ENCODE measurements around the gene CASZ1. TPM values are rescaled to one million over a fixed set of nuclear protein-coding genes. Genes with fewer than 3 reads are reported as not detected.
A peak's percentile ranks its signal among the peaks of the same experiment; 100 is the strongest.

The CASZ1 gene
- total and polyA plus RNA-seq, 5 donors from 2014 or later, result 0.57 to 55.1 (median 1.1) TPM

GRCh38 chr1:10672343-10673050 is 123.9 kb downstream of the CASZ1 start:
- Mint-ChIP-seq H3K9me3 (no peaks in the 10 kb centered on the region), H3K36me3 (no peaks in the 10 kb centered on the region), H3K27ac (no peak overlapping the region), H3K27me3 (no peaks in the 10 kb centered on the region), H3K4me3 (no peak overlapping the region), H3K4me1 (peaks cover 0 to 8% (median 2%) of the 10 kb centered on the region in 4 donors)
- Histone ChIP-seq H3K27ac (ENCODE audit: insufficient read depth, low read length, poor library complexity, severe bottlenecking) (no peak overlapping the region), H3K27me3 (ENCODE audit: control insufficient read depth, insufficient read depth, low read length) (no peaks in the 10 kb centered on the region), H3K9me3 (ENCODE audit: control insufficient read depth in 2 of 2, low read length in 2 of 2) (no peaks in the 10 kb centered on the region), H3K36me3 (ENCODE audit: control insufficient read depth, insufficient read depth, low read length) (no peaks in the 10 kb centered on the region), H3K4me3 (ENCODE audit: low read depth, low read length) (no peak overlapping the region), H3K4me1 (ENCODE audit: control insufficient read depth, insufficient read depth, low read length, poor library complexity, severe bottlenecking) (no peaks in the 10 kb centered on the region)
- DNase-seq (no peak), ATAC-seq (ENCODE audit: low read depth in 2 of 2) (no peak)

DNA sequence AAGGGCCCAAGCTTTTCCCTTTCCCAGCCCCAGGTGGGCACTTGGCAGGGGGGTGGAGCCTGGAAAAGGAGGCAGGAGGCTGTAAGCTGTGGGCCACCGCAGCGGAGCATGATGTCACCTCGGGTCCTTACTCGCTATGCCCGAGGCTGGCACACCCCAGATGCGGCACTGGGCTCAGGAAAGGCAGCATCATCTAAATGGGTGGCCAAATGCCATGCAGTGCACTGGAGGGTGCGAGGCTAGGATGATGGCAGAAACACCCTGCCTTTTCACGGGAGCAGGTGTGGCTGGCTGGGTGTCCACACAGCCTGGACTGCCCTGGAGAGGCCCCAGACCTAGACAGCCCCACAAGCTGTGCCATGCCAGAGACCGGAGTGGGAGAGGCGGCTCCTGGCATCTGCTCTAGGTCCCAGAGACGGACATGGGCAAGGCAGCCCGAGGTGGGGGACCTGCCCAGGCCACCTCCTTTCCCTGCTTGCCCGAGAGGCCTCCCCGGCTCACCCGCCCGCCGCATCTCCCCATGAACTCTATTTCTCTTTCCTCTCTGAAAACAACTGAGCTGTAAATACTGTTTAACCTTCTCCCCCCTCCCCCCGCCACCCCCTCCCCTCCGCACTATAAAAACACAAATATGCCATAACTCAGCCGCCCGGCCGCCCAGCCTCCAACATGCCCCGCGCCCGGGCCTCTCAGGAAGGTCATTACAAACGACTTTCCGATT is 124.7 kb downstream of the CASZ1 start:
- Mint-ChIP-seq H3K36me3 (no peaks in the 10 kb centered on the region), H3K27ac (no peak overlapping the region), H3K27me3 (no peaks in the 10 kb centered on the region), H3K4me3 (no peak overlapping the region), H3K9me3 (no peaks in the 10 kb centered on the region), H3K4me1 (peaks cover 0 to 8% (median 2%) of the 10 kb centered on the region in 4 donors)
- no peak overlapping the region for H3K27ac ChIP-seq (ENCODE audit: insufficient read depth, low read length, poor library complexity, severe bottlenecking)
- H3K36me3 ChIP-seq (ENCODE audit: control insufficient read depth, insufficient read depth, low read length), result no peaks in the 10 kb centered on the region
- DNase-seq (no peak), ATAC-seq (ENCODE audit: low read depth in 2 of 2) (no peak)
- H3K9me3 ChIP-seq (ENCODE audit: control insufficient read depth in 2 of 2, low read length in 2 of 2), result no peaks in the 10 kb centered on the region
- no peaks in the 10 kb centered on the region for H3K4me1 ChIP-seq (ENCODE audit: control insufficient read depth, insufficient read depth, low read length, poor library complexity, severe bottlenecking)
- no peaks in the 10 kb centered on the region for H3K27me3 ChIP-seq (ENCODE audit: control insufficient read depth, insufficient read depth, low read length)
- no peak overlapping the region for H3K4me3 ChIP-seq (ENCODE audit: low read depth, low read length)

DNA sequence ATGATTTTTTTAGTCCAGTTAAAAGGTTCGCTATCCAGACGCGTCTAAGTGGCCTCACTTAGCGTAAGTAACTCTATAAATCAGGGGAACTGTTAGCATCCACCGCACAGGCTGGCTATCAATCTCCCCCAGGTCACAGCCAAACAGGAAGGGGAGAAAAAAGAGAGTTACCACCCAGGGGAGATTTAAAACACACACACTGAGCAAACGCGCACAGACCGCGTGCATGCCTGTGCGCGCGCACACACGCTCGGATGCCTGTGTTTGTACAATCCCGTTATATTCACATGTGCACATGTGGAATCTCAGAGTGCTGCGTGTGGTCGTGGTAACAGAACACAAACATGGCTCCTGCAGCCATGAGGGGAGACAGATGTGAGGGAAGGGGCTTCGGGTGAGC is 125.4 kb downstream of the CASZ1 start:
- Mint-ChIP-seq H3K27me3 (no peaks in the 10 kb centered on the region), H3K27ac (no peak overlapping the region), H3K36me3 (no peaks in the 10 kb centered on the region), H3K4me3 (no peak overlapping the region), H3K4me1 (peaks cover 0 to 3% (median under 1%) of the 10 kb centered on the region in 4 donors), H3K9me3 (no peaks in the 10 kb centered on the region)
- H3K4me1 ChIP-seq (ENCODE audit: control insufficient read depth, insufficient read depth, low read length, poor library complexity, severe bottlenecking), result no peaks in the 10 kb centered on the region
- DNase-seq (no peak), ATAC-seq (ENCODE audit: low read depth in 2 of 2) (no peak)
- H3K36me3 ChIP-seq (ENCODE audit: control insufficient read depth, insufficient read depth, low read length), result no peaks in the 10 kb centered on the region
- no peak overlapping the region for H3K27ac ChIP-seq (ENCODE audit: insufficient read depth, low read length, poor library complexity, severe bottlenecking)
- no peaks in the 10 kb centered on the region for H3K27me3 ChIP-seq (ENCODE audit: control insufficient read depth, insufficient read depth, low read length)
- H3K4me3 ChIP-seq (ENCODE audit: low read depth, low read length), result no peak overlapping the region
- no peaks in the 10 kb centered on the region for H3K9me3 ChIP-seq (ENCODE audit: control insufficient read depth in 2 of 2, low read length in 2 of 2)

DNA sequence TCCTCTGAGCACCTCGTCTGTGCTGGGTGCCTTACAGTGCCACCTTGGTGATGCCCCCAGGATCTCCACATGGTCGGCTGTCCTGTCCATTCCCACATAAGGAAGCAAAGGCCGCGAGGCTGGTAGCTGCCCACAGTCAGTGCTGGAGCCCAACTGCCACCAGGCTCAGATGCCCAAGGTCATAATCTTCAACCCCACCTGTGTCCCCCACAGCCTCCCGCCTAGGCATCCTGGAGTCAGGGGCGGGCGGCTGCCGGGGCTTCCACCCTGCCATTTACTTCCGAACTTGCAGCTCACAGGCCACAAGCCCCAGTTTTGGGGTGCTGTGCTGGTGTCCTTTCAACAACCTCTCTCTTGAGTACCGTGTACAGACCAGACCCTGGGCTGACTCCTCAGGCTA is 126.3 kb downstream of the CASZ1 start:
- no peak overlapping the region for H3K27ac ChIP-seq (ENCODE audit: insufficient read depth, low read length, poor library complexity, severe bottlenecking)
- Mint-ChIP-seq H3K4me1 (peaks cover 0 to 3% (median under 1%) of the 10 kb centered on the region in 4 donors), H3K27me3 (no peaks in the 10 kb centered on the region), H3K9me3 (no peaks in the 10 kb centered on the region), H3K36me3 (no peaks in the 10 kb centered on the region), H3K27ac (peak overlapping the region in 1 of 3 donors; percentile 25), H3K4me3 (no peak overlapping the region)
- no peak for DNase-seq
- no peaks in the 10 kb centered on the region for H3K27me3 ChIP-seq (ENCODE audit: control insufficient read depth, insufficient read depth, low read length)
- H3K4me3 ChIP-seq (ENCODE audit: low read depth, low read length), result no peak overlapping the region
- no peaks in the 10 kb centered on the region for H3K36me3 ChIP-seq (ENCODE audit: control insufficient read depth, insufficient read depth, low read length)
- no peaks in the 10 kb centered on the region for H3K9me3 ChIP-seq (ENCODE audit: control insufficient read depth in 2 of 2, low read length in 2 of 2)
- ATAC-seq (ENCODE audit: low read depth in 2 of 2), result no peak
- H3K4me1 ChIP-seq (ENCODE audit: control insufficient read depth, insufficient read depth, low read length, poor library complexity, severe bottlenecking), result no peaks in the 10 kb centered on the region

DNA sequence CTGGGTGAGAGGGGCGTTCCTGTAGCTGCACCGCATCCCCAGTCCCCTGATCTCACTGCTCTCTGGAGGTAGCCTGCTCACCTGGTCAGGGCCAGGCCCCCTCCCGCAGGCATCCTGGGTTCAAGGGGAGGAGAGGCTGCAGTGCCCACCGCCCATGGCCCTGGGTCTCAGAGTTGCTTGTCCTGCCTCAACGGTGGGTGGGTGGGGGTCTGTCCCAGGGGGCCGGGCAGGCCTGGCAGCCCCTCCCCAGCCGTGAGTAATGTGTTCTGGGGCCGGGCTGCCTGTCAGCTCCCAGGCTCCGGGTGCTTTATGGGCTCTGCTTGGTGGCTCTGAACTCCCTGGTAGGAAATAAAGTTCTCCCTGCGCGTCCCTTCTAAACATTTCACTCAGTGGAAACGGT is 126.9 kb downstream of the CASZ1 start:
- Mint-ChIP-seq H3K27me3 (no peaks in the 10 kb centered on the region), H3K4me1 (peaks cover 0 to 2% (median 0%) of the 10 kb centered on the region in 4 donors), H3K36me3 (no peaks in the 10 kb centered on the region), H3K9me3 (no peaks in the 10 kb centered on the region), H3K27ac (no peak overlapping the region), H3K4me3 (no peak overlapping the region)
- no peaks in the 10 kb centered on the region for H3K4me1 ChIP-seq (ENCODE audit: control insufficient read depth, insufficient read depth, low read length, poor library complexity, severe bottlenecking)
- no peaks in the 10 kb centered on the region for H3K27me3 ChIP-seq (ENCODE audit: control insufficient read depth, insufficient read depth, low read length)
- no peaks in the 10 kb centered on the region for H3K36me3 ChIP-seq (ENCODE audit: control insufficient read depth, insufficient read depth, low read length)
- no peaks in the 10 kb centered on the region for H3K9me3 ChIP-seq (ENCODE audit: control insufficient read depth in 2 of 2, low read length in 2 of 2)
- ATAC-seq (ENCODE audit: low read depth in 2 of 2) (no peak), DNase-seq (no peak)
- H3K4me3 ChIP-seq (ENCODE audit: low read depth, low read length), result no peak overlapping the region
- H3K27ac ChIP-seq (ENCODE audit: insufficient read depth, low read length, poor library complexity, severe bottlenecking), result no peak overlapping the region

DNA sequence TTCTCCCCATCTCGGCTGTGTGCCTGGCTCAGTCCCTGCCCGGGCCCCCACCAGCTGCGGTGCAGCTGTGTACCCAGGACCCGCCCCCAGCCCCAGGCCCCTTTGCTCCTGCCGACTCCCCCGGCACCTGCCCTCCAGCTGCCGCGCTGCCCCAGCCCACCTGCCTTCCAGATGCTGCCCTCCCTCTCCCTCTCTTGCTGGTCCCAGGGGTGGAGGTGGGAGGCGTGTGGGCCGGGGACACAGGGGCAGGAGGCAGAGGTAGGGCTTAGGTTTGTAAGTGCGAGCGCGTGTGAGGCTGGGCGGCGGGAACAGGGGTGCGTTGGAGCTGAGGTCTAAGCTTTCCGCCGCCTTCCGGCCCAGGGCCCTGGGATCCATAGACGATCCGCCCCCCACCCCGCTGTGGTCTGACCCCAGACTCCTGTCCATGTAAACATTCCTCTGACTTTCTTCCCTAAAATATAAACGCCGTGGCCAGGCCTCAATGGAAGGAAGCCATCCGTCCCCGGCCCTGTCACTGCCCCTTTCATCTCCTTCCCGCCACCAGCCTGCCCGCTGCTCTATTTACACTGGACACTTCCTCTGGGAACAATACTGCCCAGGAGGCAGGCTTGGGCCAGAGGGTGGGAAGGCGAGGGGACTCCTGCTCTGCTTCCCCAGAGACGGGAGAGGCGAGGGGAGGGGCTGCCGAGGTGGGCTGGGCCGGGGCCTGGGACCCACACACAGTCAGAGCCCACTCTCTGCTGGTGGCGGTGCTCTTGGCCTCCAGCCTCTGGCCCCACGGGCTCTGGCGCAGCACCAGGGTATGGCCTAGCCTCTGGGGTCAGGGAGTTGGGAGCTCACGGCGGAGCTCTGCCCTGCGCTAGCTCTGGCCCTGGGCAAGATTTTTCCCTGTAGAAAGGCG is 128.3 kb downstream of the CASZ1 start:
- Mint-ChIP-seq H3K27ac (no peak overlapping the region), H3K27me3 (no peaks in the 10 kb centered on the region), H3K4me3 (no peak overlapping the region), H3K36me3 (no peaks in the 10 kb centered on the region), H3K9me3 (no peaks in the 10 kb centered on the region), H3K4me1 (peaks cover 0 to 2% (median 0%) of the 10 kb centered on the region in 4 donors)
- Histone ChIP-seq H3K27me3 (ENCODE audit: control insufficient read depth, insufficient read depth, low read length) (no peaks in the 10 kb centered on the region), H3K4me3 (ENCODE audit: low read depth, low read length) (no peak overlapping the region), H3K27ac (ENCODE audit: insufficient read depth, low read length, poor library complexity, severe bottlenecking) (no peak overlapping the region), H3K36me3 (ENCODE audit: control insufficient read depth, insufficient read depth, low read length) (no peaks in the 10 kb centered on the region), H3K4me1 (ENCODE audit: control insufficient read depth, insufficient read depth, low read length, poor library complexity, severe bottlenecking) (no peaks in the 10 kb centered on the region), H3K9me3 (ENCODE audit: control insufficient read depth in 2 of 2, low read length in 2 of 2) (no peaks in the 10 kb centered on the region)
- DNase-seq (no peak), ATAC-seq (ENCODE audit: low read depth in 2 of 2) (no peak)

- Histone ChIP-seq H3K9me3 (ENCODE audit: control insufficient read depth in 2 of 2, low read length in 2 of 2) (no peaks in the 10 kb centered on the region), H3K4me1 (ENCODE audit: control insufficient read depth, insufficient read depth, low read length, poor library complexity, severe bottlenecking) (no peaks in the 10 kb centered on the region), H3K36me3 (ENCODE audit: control insufficient read depth, insufficient read depth, low read length) (no peaks in the 10 kb centered on the region), H3K27me3 (ENCODE audit: control insufficient read depth, insufficient read depth, low read length) (no peaks in the 10 kb centered on the region), H3K27ac (ENCODE audit: insufficient read depth, low read length, poor library complexity, severe bottlenecking) (no peak overlapping the region), H3K4me3 (ENCODE audit: low read depth, low read length) (no peak overlapping the region)
- Mint-ChIP-seq H3K36me3 (no peaks in the 10 kb centered on the region), H3K9me3 (no peaks in the 10 kb centered on the region), H3K27ac (peak overlapping the region in 1 of 3 donors; percentile 72), H3K4me1 (no peaks in the 10 kb centered on the region), H3K4me3 (no peak overlapping the region), H3K27me3 (no peaks in the 10 kb centered on the region)
- DNase-seq, result no peak
- no peak for ATAC-seq (ENCODE audit: low read depth in 2 of 2)
Measured at GRCh38 chr1:10665930-10666850, 130.3 kb downstream of the CASZ1 start.

Measured in CD4-positive, CD25-positive, alpha-beta regulatory T cell (primary cell).